Chondrocyte (in vitro differentiated cells): ENCODE measurements around the gene AP1B1. TPM values are rescaled to one million over a fixed set of nuclear protein-coding genes. Genes with fewer than 3 reads are reported as not detected.

Source experiments
- DNase-seq: peaks from one replicate; pipeline ENCODE4 v3.0.0; 2021; ENCODE audit warnings: mixed read lengths, low spot score
- H3K27ac Mint-ChIP-seq: one replicate; pipeline ENCODE4 v1.8.0; 2021; ENCODE audit warnings: mild to moderate bottlenecking, moderate library complexity, mixed read lengths; ENCODE audit not compliant: unreplicated experiment
- H3K27me3 Mint-ChIP-seq: 2 replicates; pipeline ENCODE4 v1.8.0; 2021; ENCODE audit warnings: low read depth, mixed read lengths
- H3K36me3 Mint-ChIP-seq: 2 replicates; pipeline ENCODE4 v1.8.0; 2021; ENCODE audit warnings: low read depth, mixed read lengths
- H3K4me1 Mint-ChIP-seq: 2 replicates; pipeline ENCODE4 v1.8.0; 2021; ENCODE audit warnings: low read depth, mild to moderate bottlenecking, mixed read lengths
- H3K4me3 Mint-ChIP-seq: one replicate; pipeline ENCODE4 v1.8.0; 2021; ENCODE audit warnings: mild to moderate bottlenecking, moderate library complexity, mixed read lengths; ENCODE audit not compliant: unreplicated experiment
- H3K9me3 Mint-ChIP-seq: 2 replicates; pipeline ENCODE4 v1.8.0; 2021; ENCODE audit warnings: low read depth, mixed read lengths
- CTCF ChIP-seq: fragments of 200-600 bp; sonication (generic); IDR thresholded peaks from 2 replicates; pipeline ENCODE4 v1.5.0; 2021; ENCODE audit warnings: antibody characterized with exemption, mild to moderate bottlenecking, moderate library complexity
- total RNA-seq: library from RNA; stranded (reverse); gene quantifications from 3 replicates; pipeline ENCODE4 v1.2.1, GENCODE V29; 2021

AP1B1 gene
- total RNA-seq, 1 donor from 2014 or later: 42.0 TPM

- Mint-ChIP-seq H3K27me3 (no peaks in the 10 kb centered on the region), H3K9me3 (no peaks in the 10 kb centered on the region), H3K4me3 (no peak overlapping the region), H3K4me1 (peaks cover 15% of the 10 kb centered on the region), H3K27ac (no peak overlapping the region), H3K36me3 (peaks cover 17% of the 10 kb centered on the region)
- no peak for DNase-seq
- no peak for TF ChIP-seq CTCF
Measured at GRCh38 chr22:29330753-29331152, 57.6 kb downstream of the AP1B1 start.

GRCh38 chr22:29330291-29330690 lies 58.1 kb downstream of the AP1B1 start:
- no peak for TF ChIP-seq CTCF
- Mint-ChIP-seq H3K4me1 (peaks cover 12% of the 10 kb centered on the region), H3K27me3 (no peaks in the 10 kb centered on the region), H3K36me3 (peaks cover 12% of the 10 kb centered on the region), H3K4me3 (no peak overlapping the region), H3K9me3 (no peaks in the 10 kb centered on the region), H3K27ac (no peak overlapping the region)
- no peak for DNase-seq

GRCh38 chr22:29329581-29329980 lies 58.8 kb downstream of the AP1B1 start:
- peaks cover 12% of the 10 kb centered on the region for H3K36me3 Mint-ChIP-seq
- TF ChIP-seq CTCF: no peak
- H3K4me3 Mint-ChIP-seq: no peak overlapping the region
- no peaks in the 10 kb centered on the region for H3K9me3 Mint-ChIP-seq
- H3K27me3 Mint-ChIP-seq: no peaks in the 10 kb centered on the region
- peaks cover 5% of the 10 kb centered on the region for H3K4me1 Mint-ChIP-seq
- DNase-seq: no peak
- no peak overlapping the region for H3K27ac Mint-ChIP-seq

GRCh38 chr22:29328566-29329500 lies 59.5 kb downstream of the AP1B1 start:
- no peak for DNase-seq
- Mint-ChIP-seq H3K36me3 (peaks cover 10% of the 10 kb centered on the region), H3K4me3 (no peak overlapping the region), H3K4me1 (peaks cover 3% of the 10 kb centered on the region), H3K9me3 (no peaks in the 10 kb centered on the region), H3K27ac (no peak overlapping the region), H3K27me3 (no peaks in the 10 kb centered on the region)
- no peak for TF ChIP-seq CTCF

GRCh38 chr22:29328055-29328454 lies 60.3 kb downstream of the AP1B1 start:
- DNase-seq: no peak
- Mint-ChIP-seq H3K27ac (no peak overlapping the region), H3K9me3 (no peaks in the 10 kb centered on the region), H3K36me3 (peaks cover 6% of the 10 kb centered on the region), H3K4me1 (peaks cover 3% of the 10 kb centered on the region), H3K27me3 (no peaks in the 10 kb centered on the region), H3K4me3 (no peak overlapping the region)
- no peak for TF ChIP-seq CTCF
